Measurements from ENCODE around the gene COX5A.
"Not testable (repeated sequence)": the region's sequence is repeated elsewhere in the genome, so short reads cannot be mapped to it uniquely, and the experiment has no call there.

DNA sequence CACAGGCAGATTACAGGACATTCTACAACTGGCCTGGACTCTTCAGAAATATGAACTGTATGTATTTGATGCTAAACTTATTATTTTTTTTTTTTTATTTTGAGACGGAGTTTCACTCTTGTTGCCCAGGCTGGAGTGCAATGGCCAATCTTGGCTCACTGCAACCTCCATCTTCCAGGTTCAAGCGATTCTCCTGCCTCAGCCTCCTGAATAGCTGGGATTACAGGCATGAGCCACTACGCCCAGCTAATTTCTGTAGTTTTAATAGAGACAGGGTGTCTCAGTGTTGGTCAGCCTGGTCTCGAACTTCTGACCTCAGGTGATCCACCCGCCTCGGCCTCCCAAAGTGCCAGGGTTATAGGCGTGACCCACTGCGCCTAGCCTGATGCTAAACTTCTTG lies 24.1 kb downstream of the COX5A start:
- not testable (repeated sequence) for TF ChIP-seq ZC3H4 (CRISPR knock-in tag; IDR thresholded peaks at IDR 0.05; ENCODE audit: borderline replicate concordance); ATF2 (CRISPR knock-in tag; IDR thresholded peaks at IDR 0.05); SP140L (CRISPR knock-in tag; IDR thresholded peaks at IDR 0.05; ENCODE audit: borderline replicate concordance); CTCF (CRISPR knock-in tag; IDR thresholded peaks at IDR 0.05); FOXP1 (IDR thresholded peaks at IDR 0.05); FOXP1 (CRISPR knock-in tag; IDR thresholded peaks at IDR 0.05); EP300 (IDR thresholded peaks at IDR 0.05; ENCODE audit: low read depth in 2 of 2, low read length in 2 of 2); EP300 (CRISPR knock-in tag; IDR thresholded peaks at IDR 0.05; ENCODE audit: borderline replicate concordance); TOPORS (CRISPR knock-in tag; IDR thresholded peaks at IDR 0.05)
- TF ChIP-seq, protein P1, sequence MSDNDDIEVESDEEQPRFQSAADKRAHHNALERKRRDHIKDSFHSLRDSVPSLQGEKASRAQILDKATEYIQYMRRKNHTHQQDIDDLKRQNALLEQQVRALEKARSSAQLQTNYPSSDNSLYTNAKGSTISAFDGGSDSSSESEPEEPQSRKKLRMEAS (IDR thresholded peaks at IDR 0.05): not testable (repeated sequence)
- TF ChIP-seq, protein P2, sequence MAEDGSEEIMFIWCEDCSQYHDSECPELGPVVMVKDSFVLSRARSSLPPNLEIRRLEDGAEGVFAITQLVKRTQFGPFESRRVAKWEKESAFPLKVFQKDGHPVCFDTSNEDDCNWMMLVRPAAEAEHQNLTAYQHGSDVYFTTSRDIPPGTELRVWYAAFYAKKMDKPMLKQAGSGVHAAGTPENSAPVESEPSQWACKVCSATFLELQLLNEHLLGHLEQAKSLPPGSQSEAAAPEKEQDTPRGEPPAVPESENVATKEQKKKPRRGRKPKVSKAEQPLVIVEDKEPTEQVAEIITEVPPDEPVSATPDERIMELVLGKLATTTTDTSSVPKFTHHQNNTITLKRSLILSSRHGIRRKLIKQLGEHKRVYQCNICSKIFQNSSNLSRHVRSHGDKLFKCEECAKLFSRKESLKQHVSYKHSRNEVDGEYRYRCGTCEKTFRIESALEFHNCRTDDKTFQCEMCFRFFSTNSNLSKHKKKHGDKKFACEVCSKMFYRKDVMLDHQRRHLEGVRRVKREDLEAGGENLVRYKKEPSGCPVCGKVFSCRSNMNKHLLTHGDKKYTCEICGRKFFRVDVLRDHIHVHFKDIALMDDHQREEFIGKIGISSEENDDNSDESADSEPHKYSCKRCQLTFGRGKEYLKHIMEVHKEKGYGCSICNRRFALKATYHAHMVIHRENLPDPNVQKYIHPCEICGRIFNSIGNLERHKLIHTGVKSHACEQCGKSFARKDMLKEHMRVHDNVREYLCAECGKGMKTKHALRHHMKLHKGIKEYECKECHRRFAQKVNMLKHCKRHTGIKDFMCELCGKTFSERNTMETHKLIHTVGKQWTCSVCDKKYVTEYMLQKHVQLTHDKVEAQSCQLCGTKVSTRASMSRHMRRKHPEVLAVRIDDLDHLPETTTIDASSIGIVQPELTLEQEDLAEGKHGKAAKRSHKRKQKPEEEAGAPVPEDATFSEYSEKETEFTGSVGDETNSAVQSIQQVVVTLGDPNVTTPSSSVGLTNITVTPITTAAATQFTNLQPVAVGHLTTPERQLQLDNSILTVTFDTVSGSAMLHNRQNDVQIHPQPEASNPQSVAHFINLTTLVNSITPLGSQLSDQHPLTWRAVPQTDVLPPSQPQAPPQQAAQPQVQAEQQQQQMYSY (CRISPR knock-in tag; IDR thresholded peaks at IDR 0.05): not testable (repeated sequence)

Measured in HepG2 (cell line).